ENCODE results near the gene RPN2. TPM values are rescaled to one million over a fixed set of nuclear protein-coding genes. Genes with fewer than 3 reads are reported as not detected.

Gene RPN2
- total RNA-seq, 1 donor from 2014 or later, result 168 TPM

- no peaks in the 10 kb centered on the region for H3K4me1 Mint-ChIP-seq (ENCODE audit: unreplicated experiment)
These were observed 59.3 kb downstream of the RPN2 start for GRCh38 chr20:37238426-37238825.

GRCh38 chr20:37238935-37239451, 59.9 kb downstream of the RPN2 start:
- Mint-ChIP-seq H3K36me3 (ENCODE audit: unreplicated experiment) (peaks cover 61% of the 10 kb centered on the region), H3K27ac (ENCODE audit: unreplicated experiment) (no peak overlapping the region), H3K4me1 (ENCODE audit: unreplicated experiment) (no peaks in the 10 kb centered on the region), H3K4me3 (ENCODE audit: unreplicated experiment) (no peak overlapping the region), H3K9me3 (ENCODE audit: unreplicated experiment) (no peaks in the 10 kb centered on the region), H3K27me3 (ENCODE audit: unreplicated experiment) (no peaks in the 10 kb centered on the region)
- DNase-seq (ENCODE audit: extremely low spot score, unreplicated experiment), result no peak
- TF ChIP-seq CTCF (IDR thresholded peaks at IDR 0.05), result no peak

More at GRCh38 chr20:37238426-37238825, 59.3 kb downstream of the RPN2 start:
- no peak overlapping the region for H3K4me3 Mint-ChIP-seq (ENCODE audit: unreplicated experiment)
- DNase-seq (ENCODE audit: extremely low spot score, unreplicated experiment), result no peak
- H3K9me3 Mint-ChIP-seq (ENCODE audit: unreplicated experiment), result no peaks in the 10 kb centered on the region
- H3K27me3 Mint-ChIP-seq (ENCODE audit: unreplicated experiment), result no peaks in the 10 kb centered on the region
- peaks cover 59% of the 10 kb centered on the region for H3K36me3 Mint-ChIP-seq (ENCODE audit: unreplicated experiment)
- H3K27ac Mint-ChIP-seq (ENCODE audit: unreplicated experiment), result no peak overlapping the region
- no peak for TF ChIP-seq CTCF (IDR thresholded peaks at IDR 0.05)

- Mint-ChIP-seq H3K4me1 (ENCODE audit: unreplicated experiment) (no peaks in the 10 kb centered on the region), H3K36me3 (ENCODE audit: unreplicated experiment) (peaks cover 51% of the 10 kb centered on the region), H3K9me3 (ENCODE audit: unreplicated experiment) (no peaks in the 10 kb centered on the region), H3K27me3 (ENCODE audit: unreplicated experiment) (no peaks in the 10 kb centered on the region), H3K27ac (ENCODE audit: unreplicated experiment) (no peak overlapping the region), H3K4me3 (ENCODE audit: unreplicated experiment) (no peak overlapping the region)
- DNase-seq (ENCODE audit: extremely low spot score, unreplicated experiment), result no peak
- TF ChIP-seq CTCF (IDR thresholded peaks at IDR 0.05), result no peak
These were observed 61.4 kb downstream of the RPN2 start for GRCh38 chr20:37240337-37241067.

- H3K4me1 Mint-ChIP-seq (ENCODE audit: unreplicated experiment), result no peaks in the 10 kb centered on the region
- H3K9me3 Mint-ChIP-seq (ENCODE audit: unreplicated experiment), result no peaks in the 10 kb centered on the region
- no peak overlapping the region for H3K27ac Mint-ChIP-seq (ENCODE audit: unreplicated experiment)
These were observed 63.4 kb downstream of the RPN2 start for GRCh38 chr20:37242503-37242902.

More at GRCh38 chr20:37242503-37242902, 63.4 kb downstream of the RPN2 start:
- Mint-ChIP-seq H3K27me3 (ENCODE audit: unreplicated experiment) (no peaks in the 10 kb centered on the region), H3K4me3 (ENCODE audit: unreplicated experiment) (no peak overlapping the region), H3K36me3 (ENCODE audit: unreplicated experiment) (peaks cover 37% of the 10 kb centered on the region)
- DNase-seq (ENCODE audit: extremely low spot score, unreplicated experiment), result no peak
- TF ChIP-seq CTCF (IDR thresholded peaks at IDR 0.05), result no peak
